ENCODE measurements around the gene RIPPLY2.

GRCh38 chr6:83860782-83861495 lies 7.8 kb downstream of the RIPPLY2 start:
- TF ChIP-seq CTCF (IDR thresholded peaks at IDR 0.05; ENCODE audit: borderline replicate concordance, extremely low read depth, low read length, poor library complexity, severe bottlenecking): no peak
- TF ChIP-seq EZH2 (IDR thresholded peaks at IDR 0.05; ENCODE audit: borderline replicate concordance, low read depth, low read length, severe bottlenecking): no peak

Data from DND-41 (cell line).